ENCODE results near the gene BMP4. TPM values are rescaled to one million over a fixed set of nuclear protein-coding genes. Genes with fewer than 3 reads are reported as not detected.

Gene BMP4
- total and polyA plus RNA-seq, 10 of the 15 experiments (the other 5 are each of a cell fraction or from before 2014, with no cell fraction given), result 0.11 to 1.8 (median 0.60) TPM; not detected in 1

DNA sequence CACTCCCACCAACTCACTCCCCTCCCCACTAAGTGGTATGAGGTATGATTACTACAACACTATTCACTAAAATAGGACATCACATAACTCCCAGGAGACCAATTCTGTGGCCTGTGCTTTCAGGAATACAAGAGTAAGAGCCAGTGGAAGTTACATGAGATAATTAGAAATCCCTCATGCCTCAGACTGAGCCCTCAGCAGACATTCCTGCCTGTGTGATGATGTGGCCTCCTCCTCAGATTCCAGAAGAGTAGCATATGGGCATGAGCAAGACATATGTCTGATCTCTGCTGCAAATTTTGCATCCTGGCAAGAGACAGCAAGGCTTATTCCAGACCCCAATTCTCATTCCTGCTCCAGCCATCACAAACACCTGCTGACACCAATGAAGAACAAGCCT lies 46.0 kb upstream of the BMP4 start:
- ChIA-PET CTCF (no interaction called here), SMC1A (ENCODE audit: uncharacterized antibody, unreplicated experiment) (no interaction called here), RAD21 (ENCODE audit: unreplicated experiment) (no interaction called here), POLR2A (no interaction called here)
- no peak overlapping the region for H2AFZ ChIP-seq (ENCODE audit: control insufficient read depth, low read depth, low read length)
- no peaks in the 10 kb centered on the region for H3K79me2 ChIP-seq (ENCODE audit: control insufficient read depth, insufficient read depth, low read length)
- no peaks in the 10 kb centered on the region for H4K20me1 ChIP-seq (ENCODE audit: control insufficient read depth, insufficient read depth)
- intact Hi-C loops (cut with micrococcal nuclease; ENCODE audit: unreplicated experiment), result no loop called here
- no peak for FAIRE-seq
- no peak overlapping the region for H3K9ac ChIP-seq (ENCODE audit: control insufficient read depth, insufficient read depth, low read length)
- no TSS peak for BruUV-seq (replicated peaks)
- no peaks in the 10 kb centered on the region for H3K27me3 ChIP-seq (replicated peaks in 1 of 2; ENCODE audit: control insufficient read depth in 2 of 2, insufficient read depth in 2 of 2, low read length in 1 of 2)
- DNase-seq (ENCODE audit: low read depth, low spot score), result no peak
- no peak overlapping the region for H3K4me2 ChIP-seq (ENCODE audit: control insufficient read depth, insufficient read depth)
- no peak overlapping the region for H3K27ac ChIP-seq (ENCODE audit: control insufficient read depth, insufficient read depth)
- H3K4me3 ChIP-seq, result no peak overlapping the region
- TF ChIP-seq, protein P1, sequence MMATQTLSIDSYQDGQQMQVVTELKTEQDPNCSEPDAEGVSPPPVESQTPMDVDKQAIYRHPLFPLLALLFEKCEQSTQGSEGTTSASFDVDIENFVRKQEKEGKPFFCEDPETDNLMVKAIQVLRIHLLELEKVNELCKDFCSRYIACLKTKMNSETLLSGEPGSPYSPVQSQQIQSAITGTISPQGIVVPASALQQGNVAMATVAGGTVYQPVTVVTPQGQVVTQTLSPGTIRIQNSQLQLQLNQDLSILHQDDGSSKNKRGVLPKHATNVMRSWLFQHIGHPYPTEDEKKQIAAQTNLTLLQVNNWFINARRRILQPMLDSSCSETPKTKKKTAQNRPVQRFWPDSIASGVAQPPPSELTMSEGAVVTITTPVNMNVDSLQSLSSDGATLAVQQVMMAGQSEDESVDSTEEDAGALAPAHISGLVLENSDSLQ (IDR thresholded peaks at IDR 0.05), result no peak
- no peak for TF ChIP-seq TBL1XR1 (IDR thresholded peaks at IDR 0.05; ENCODE audit: low read depth, low read length)
- no peak for TF ChIP-seq STAT3 (IDR thresholded peaks at IDR 0.05; ENCODE audit: low read depth, low read length)
- TF ChIP-seq LARP7 (IDR thresholded peaks at IDR 0.05), result no peak
- TF ChIP-seq, protein P2, sequence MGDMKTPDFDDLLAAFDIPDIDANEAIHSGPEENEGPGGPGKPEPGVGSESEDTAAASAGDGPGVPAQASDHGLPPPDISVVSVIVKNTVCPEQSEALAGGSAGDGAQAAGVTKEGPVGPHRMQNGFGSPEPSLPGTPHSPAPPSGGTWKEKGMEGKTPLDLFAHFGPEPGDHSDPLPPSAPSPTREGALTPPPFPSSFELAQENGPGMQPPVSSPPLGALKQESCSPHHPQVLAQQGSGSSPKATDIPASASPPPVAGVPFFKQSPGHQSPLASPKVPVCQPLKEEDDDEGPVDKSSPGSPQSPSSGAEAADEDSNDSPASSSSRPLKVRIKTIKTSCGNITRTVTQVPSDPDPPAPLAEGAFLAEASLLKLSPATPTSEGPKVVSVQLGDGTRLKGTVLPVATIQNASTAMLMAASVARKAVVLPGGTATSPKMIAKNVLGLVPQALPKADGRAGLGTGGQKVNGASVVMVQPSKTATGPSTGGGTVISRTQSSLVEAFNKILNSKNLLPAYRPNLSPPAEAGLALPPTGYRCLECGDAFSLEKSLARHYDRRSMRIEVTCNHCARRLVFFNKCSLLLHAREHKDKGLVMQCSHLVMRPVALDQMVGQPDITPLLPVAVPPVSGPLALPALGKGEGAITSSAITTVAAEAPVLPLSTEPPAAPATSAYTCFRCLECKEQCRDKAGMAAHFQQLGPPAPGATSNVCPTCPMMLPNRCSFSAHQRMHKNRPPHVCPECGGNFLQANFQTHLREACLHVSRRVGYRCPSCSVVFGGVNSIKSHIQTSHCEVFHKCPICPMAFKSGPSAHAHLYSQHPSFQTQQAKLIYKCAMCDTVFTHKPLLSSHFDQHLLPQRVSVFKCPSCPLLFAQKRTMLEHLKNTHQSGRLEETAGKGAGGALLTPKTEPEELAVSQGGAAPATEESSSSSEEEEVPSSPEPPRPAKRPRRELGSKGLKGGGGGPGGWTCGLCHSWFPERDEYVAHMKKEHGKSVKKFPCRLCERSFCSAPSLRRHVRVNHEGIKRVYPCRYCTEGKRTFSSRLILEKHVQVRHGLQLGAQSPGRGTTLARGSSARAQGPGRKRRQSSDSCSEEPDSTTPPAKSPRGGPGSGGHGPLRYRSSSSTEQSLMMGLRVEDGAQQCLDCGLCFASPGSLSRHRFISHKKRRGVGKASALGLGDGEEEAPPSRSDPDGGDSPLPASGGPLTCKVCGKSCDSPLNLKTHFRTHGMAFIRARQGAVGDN (IDR thresholded peaks at IDR 0.05), result no peak
- TF ChIP-seq HCFC1 (IDR thresholded peaks at IDR 0.05; ENCODE audit: low read length), result no peak
- H3K36me3 ChIP-seq (ENCODE audit: control insufficient read depth in 2 of 2, insufficient read depth in 2 of 2, low read length in 1 of 2), result no peaks in the 10 kb centered on the region
- ATAC-seq, result no peak
- in situ Hi-C loops (cut with MboI), result no loop called here
- H3K4me1 ChIP-seq (ENCODE audit: control insufficient read depth, insufficient read depth, low read length), result no peaks in the 10 kb centered on the region
- no peaks in the 10 kb centered on the region for H3K9me3 ChIP-seq (replicated peaks; ENCODE audit: control insufficient read depth, insufficient read depth, low read length)

Measured in GM12878 (cell line).